ENCODE data around the gene PCDHA2.

Gene PCDHA2

DNA sequence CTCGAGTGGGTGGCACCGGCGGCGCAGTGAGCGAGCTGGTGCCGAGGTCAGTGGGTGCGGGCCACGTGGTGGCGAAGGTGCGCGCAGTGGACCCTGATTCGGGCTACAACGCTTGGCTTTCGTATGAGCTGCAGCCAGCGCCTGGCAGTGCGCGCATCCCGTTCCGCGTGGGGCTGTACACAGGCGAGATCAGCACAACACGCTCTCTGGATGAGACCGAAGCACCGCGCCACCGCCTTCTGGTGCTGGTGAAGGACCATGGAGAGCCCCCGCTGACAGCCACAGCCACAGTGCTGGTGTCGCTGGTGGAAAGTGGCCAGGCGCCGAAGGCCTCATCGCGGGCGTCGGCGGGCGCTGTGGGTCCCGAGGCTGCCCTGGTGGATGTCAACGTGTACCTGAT is 28.8 kb downstream of the PCDHA2 start:
- no peak for TF ChIP-seq NFIC (IDR thresholded peaks at IDR 0.05)

DNA sequence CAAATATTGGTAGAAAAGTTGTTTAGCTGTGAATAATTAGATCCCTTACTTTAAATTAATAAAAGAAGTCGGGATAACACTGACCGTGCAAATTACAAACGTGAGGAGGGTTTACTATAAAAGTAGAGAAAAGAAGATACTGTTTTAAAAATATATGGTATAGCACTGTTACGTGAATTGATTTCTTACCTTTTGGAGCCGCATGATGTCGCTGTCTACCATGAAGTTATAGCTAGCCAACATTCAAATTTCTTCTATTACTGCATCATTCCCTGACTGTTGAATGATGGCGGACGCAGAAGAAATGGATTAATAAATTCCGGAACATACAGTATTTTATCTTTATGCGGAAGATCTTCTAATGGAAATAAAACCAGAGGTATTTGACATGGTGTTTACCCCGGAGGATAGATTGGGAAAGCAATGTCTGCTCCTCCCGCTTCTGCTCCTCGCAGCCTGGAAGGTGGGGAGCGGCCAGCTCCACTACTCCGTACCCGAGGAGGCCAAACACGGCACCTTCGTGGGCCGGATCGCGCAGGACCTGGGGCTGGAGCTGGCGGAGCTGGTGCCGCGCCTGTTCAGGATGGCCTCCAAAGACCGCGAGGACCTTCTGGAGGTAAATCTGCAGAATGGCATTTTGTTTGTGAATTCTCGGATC is 33.2 kb downstream of the PCDHA2 start, which contains the start of gene PCDHA6:
Gene PCDHA6 (plus strand): TSS at position 257 of the 658 bp plus-strand sequence. CDS start 132 bp downstream, at position 389.
- TF ChIP-seq RAD21 (IDR thresholded peaks at IDR 0.05; ENCODE audit: low read depth) (no peak), ZBTB7A (IDR thresholded peaks at IDR 0.05; ENCODE audit: low read depth) (no peak), CEBPB (IDR thresholded peaks at IDR 0.05) (no peak), YY1 (IDR thresholded peaks at IDR 0.05; ENCODE audit: low read depth) (no peak)
- TF ChIP-seq, protein P1, sequence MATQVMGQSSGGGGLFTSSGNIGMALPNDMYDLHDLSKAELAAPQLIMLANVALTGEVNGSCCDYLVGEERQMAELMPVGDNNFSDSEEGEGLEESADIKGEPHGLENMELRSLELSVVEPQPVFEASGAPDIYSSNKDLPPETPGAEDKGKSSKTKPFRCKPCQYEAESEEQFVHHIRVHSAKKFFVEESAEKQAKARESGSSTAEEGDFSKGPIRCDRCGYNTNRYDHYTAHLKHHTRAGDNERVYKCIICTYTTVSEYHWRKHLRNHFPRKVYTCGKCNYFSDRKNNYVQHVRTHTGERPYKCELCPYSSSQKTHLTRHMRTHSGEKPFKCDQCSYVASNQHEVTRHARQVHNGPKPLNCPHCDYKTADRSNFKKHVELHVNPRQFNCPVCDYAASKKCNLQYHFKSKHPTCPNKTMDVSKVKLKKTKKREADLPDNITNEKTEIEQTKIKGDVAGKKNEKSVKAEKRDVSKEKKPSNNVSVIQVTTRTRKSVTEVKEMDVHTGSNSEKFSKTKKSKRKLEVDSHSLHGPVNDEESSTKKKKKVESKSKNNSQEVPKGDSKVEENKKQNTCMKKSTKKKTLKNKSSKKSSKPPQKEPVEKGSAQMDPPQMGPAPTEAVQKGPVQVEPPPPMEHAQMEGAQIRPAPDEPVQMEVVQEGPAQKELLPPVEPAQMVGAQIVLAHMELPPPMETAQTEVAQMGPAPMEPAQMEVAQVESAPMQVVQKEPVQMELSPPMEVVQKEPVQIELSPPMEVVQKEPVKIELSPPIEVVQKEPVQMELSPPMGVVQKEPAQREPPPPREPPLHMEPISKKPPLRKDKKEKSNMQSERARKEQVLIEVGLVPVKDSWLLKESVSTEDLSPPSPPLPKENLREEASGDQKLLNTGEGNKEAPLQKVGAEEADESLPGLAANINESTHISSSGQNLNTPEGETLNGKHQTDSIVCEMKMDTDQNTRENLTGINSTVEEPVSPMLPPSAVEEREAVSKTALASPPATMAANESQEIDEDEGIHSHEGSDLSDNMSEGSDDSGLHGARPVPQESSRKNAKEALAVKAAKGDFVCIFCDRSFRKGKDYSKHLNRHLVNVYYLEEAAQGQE (IDR thresholded peaks at IDR 0.05; ENCODE audit: low read depth) = no peak

- TF ChIP-seq CREB1 (IDR thresholded peaks at IDR 0.05; ENCODE audit: low read depth) (no peak), YY1 (IDR thresholded peaks at IDR 0.05; ENCODE audit: low read depth) (no peak), CEBPB (IDR thresholded peaks at IDR 0.05) (no peak), RAD21 (IDR thresholded peaks at IDR 0.05; ENCODE audit: low read depth) (no peak), TCF12 (IDR thresholded peaks at IDR 0.05; ENCODE audit: low read depth) (no peak), EP300 (IDR thresholded peaks at IDR 0.05; ENCODE audit: borderline replicate concordance) (no peak), EGR1 (IDR thresholded peaks at IDR 0.05) (no peak), TAF1 (IDR thresholded peaks at IDR 0.05; ENCODE audit: low read depth) (no peak), TEAD4 (IDR thresholded peaks at IDR 0.05) (no peak), USF1 (IDR thresholded peaks at IDR 0.05) (no peak), FOXM1 (IDR thresholded peaks at IDR 0.05; ENCODE audit: borderline replicate concordance, low read depth) (no peak), NFIC (IDR thresholded peaks at IDR 0.05) (no peak), ZBTB7A (IDR thresholded peaks at IDR 0.05; ENCODE audit: low read depth) (no peak)
- TF ChIP-seq, protein P1 (IDR thresholded peaks at IDR 0.05; ENCODE audit: low read depth) = no peak
- TF ChIP-seq, protein P2, sequence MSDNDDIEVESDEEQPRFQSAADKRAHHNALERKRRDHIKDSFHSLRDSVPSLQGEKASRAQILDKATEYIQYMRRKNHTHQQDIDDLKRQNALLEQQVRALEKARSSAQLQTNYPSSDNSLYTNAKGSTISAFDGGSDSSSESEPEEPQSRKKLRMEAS (IDR thresholded peaks at IDR 0.05) = no peak
Observed at GRCh38 chr5:140828362-140828737, 33.7 kb downstream of the PCDHA2 start.

DNA sequence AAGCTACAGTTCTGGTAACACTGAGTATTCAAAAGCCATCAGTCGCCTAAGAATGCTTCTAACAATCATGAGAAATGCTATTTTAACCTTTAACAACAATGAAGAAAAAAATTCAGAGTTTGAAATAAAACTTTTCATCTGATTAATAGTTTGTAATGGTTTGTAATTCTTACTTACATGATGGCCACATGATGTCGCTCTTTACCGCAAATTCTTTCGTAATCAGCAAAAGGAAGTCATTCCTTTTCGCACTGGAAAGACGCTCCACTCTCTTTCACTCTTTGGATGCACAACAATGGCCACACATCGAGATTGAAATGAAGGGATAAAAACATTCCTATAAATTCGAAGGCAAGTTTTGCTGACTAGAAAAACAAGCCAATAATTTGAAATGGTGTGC is 39.3 kb downstream of the PCDHA2 start, which contains the start of gene PCDHA7:
Gene PCDHA7 (plus strand): TSS at position 277 of the 400 bp plus-strand sequence. CDS start 115 bp downstream, at position 392.
- TF ChIP-seq NFIC (IDR thresholded peaks at IDR 0.05) (no peak), YY1 (IDR thresholded peaks at IDR 0.05; ENCODE audit: low read depth) (no peak), ZBTB7A (IDR thresholded peaks at IDR 0.05; ENCODE audit: low read depth) (no peak), TAF1 (IDR thresholded peaks at IDR 0.05; ENCODE audit: low read depth) (no peak), EP300 (IDR thresholded peaks at IDR 0.05; ENCODE audit: borderline replicate concordance) (no peak), FOXM1 (IDR thresholded peaks at IDR 0.05; ENCODE audit: borderline replicate concordance, low read depth) (no peak), EGR1 (IDR thresholded peaks at IDR 0.05) (no peak)
- TF ChIP-seq, protein P2 (IDR thresholded peaks at IDR 0.05) = no peak

GRCh38 chr5:140835622-140836510 is 41.2 kb downstream of the PCDHA2 start:
- no peak for TF ChIP-seq ZBTB7A (IDR thresholded peaks at IDR 0.05; ENCODE audit: low read depth)
- no peak for TF ChIP-seq CEBPB (IDR thresholded peaks at IDR 0.05)
- no peak for TF ChIP-seq EP300 (IDR thresholded peaks at IDR 0.05; ENCODE audit: borderline replicate concordance)
- TF ChIP-seq USF1 (IDR thresholded peaks at IDR 0.05) = no peak
- TF ChIP-seq TEAD4 (IDR thresholded peaks at IDR 0.05) = no peak
- no peak for TF ChIP-seq RAD21 (IDR thresholded peaks at IDR 0.05; ENCODE audit: low read depth)
- no peak for TF ChIP-seq NFIC (IDR thresholded peaks at IDR 0.05)
- no peak for TF ChIP-seq TCF12 (IDR thresholded peaks at IDR 0.05; ENCODE audit: low read depth)
- no peak for TF ChIP-seq FOXM1 (IDR thresholded peaks at IDR 0.05; ENCODE audit: borderline replicate concordance, low read depth)
- TF ChIP-seq TAF1 (IDR thresholded peaks at IDR 0.05; ENCODE audit: low read depth) = no peak
- TF ChIP-seq, protein P1 (IDR thresholded peaks at IDR 0.05; ENCODE audit: low read depth) = no peak
- TF ChIP-seq, protein P2 (IDR thresholded peaks at IDR 0.05) = no peak
- TF ChIP-seq CREB1 (IDR thresholded peaks at IDR 0.05; ENCODE audit: low read depth) = no peak
- TF ChIP-seq EGR1 (IDR thresholded peaks at IDR 0.05) = no peak
- no peak for TF ChIP-seq YY1 (IDR thresholded peaks at IDR 0.05; ENCODE audit: low read depth)
